Calu3 (cell line): ENCODE results near the gene ENG. TPM values are rescaled to one million over a fixed set of nuclear protein-coding genes. Genes with fewer than 3 reads are reported as not detected.

Source experiments
- BruUV-seq: library from RNA; stranded (reverse); fragments of 400-500 nt; replicated peaks from 2 replicates; lab custom pipeline; 2021; lab: Mats Ljungman, UMichigan
- CTCF ChIA-PET: fragments of 300-600 bp; sonication (Branson Sonifier 250); formaldehyde crosslinking; loops from one replicate; lab custom pipeline; 2022; ENCODE audit warnings: antibody characterized with exemption; lab: Charles Lee
- DNase-seq: peaks from one replicate; pipeline ENCODE4 v3.0.0; 2022
- H3K27ac Mint-ChIP-seq: one replicate; pipeline ENCODE4 v1.8.0; 2022; ENCODE audit warnings: mixed read lengths; ENCODE audit not compliant: unreplicated experiment
- H3K27me3 Mint-ChIP-seq: one replicate; pipeline ENCODE4 v1.8.0; 2022; ENCODE audit warnings: mixed read lengths; ENCODE audit not compliant: unreplicated experiment
- H3K36me3 Mint-ChIP-seq: one replicate; pipeline ENCODE4 v1.8.0; 2022; ENCODE audit warnings: mild to moderate bottlenecking, moderate library complexity, mixed read lengths; ENCODE audit not compliant: insufficient read depth, unreplicated experiment
- H3K4me1 Mint-ChIP-seq: one replicate; pipeline ENCODE4 v1.8.0; 2022; ENCODE audit warnings: mild to moderate bottlenecking, low read depth, mixed read lengths; ENCODE audit not compliant: unreplicated experiment
- H3K4me3 Mint-ChIP-seq: one replicate; pipeline ENCODE4 v1.8.0; 2022; ENCODE audit warnings: mild to moderate bottlenecking, low read depth, moderate library complexity, mixed read lengths; ENCODE audit not compliant: unreplicated experiment
- H3K9me3 Mint-ChIP-seq: one replicate; pipeline ENCODE4 v1.8.0; 2022; ENCODE audit warnings: low read depth, mixed read lengths; ENCODE audit not compliant: unreplicated experiment
- intact Hi-C: fragments of 100-400 bp; cut with micrococcal nuclease; formaldehyde crosslinking; loops from one replicate; pipeline ENCODE4 v1.10.0; 2022; ENCODE audit not compliant: unreplicated experiment
- total RNA-seq: library from RNA; stranded (reverse); gene quantifications from 2 replicates; pipeline ENCODE4 v1.2.3, GENCODE V29; 2022
- TF ChIP-seq, protein P1 (sequence below): fragments of 200-600 bp; IDR thresholded peaks from one replicate; pipeline ENCODE4 v1.8.0; 2022; ENCODE audit warnings: antibody characterized with exemption; ENCODE audit not compliant: unreplicated experiment

The ENG gene
- total RNA-seq, 1 experiment from 2014 or later: not detected

DNA sequence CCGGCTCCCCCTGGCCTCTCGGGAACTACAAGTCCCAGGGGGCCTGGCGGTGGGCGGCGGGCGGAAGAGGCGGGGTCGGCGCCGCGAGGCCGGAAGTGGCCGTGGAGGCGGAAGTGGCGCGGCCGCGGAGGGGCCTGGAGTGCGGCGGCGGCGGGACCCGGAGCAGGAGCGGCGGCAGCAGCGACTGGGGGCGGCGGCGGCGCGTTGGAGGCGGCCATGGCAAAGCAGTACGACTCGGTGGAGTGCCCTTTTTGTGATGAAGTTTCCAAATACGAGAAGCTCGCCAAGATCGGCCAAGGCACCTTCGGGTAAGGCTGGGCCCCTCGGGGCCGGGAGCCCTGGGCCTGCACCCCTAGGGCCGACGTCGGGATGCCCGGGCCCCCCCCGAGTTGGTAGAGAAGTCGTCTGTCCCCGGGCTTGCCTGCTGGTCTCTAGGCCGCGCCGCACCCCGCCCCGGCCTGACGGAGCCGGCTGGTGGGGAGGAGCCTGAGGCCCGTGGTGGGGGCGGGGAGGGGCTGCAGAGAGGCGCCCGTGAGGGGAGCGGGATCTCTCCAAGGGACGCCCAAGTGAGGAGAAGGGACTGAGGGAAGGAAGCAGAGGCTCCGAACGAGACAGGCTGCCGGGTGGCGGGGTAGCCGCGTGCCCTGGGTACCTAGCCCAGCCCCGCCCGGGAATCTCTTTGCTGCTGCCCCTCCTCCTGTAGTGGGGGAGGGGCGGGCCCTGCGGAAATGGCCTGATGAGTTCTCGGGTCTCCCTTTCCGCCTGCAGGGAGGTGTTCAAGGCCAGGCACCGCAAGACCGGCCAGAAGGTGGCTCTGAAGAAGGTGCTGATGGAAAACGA lies 68.3 kb downstream of the ENG start, which contains the start of gene CDK9:
Gene CDK9, plus strand, starts transcription at position 102 of the 840 bp plus-strand sequence. Its CDS starts 115 bp downstream, at position 217.
- TF ChIP-seq, protein P1, sequence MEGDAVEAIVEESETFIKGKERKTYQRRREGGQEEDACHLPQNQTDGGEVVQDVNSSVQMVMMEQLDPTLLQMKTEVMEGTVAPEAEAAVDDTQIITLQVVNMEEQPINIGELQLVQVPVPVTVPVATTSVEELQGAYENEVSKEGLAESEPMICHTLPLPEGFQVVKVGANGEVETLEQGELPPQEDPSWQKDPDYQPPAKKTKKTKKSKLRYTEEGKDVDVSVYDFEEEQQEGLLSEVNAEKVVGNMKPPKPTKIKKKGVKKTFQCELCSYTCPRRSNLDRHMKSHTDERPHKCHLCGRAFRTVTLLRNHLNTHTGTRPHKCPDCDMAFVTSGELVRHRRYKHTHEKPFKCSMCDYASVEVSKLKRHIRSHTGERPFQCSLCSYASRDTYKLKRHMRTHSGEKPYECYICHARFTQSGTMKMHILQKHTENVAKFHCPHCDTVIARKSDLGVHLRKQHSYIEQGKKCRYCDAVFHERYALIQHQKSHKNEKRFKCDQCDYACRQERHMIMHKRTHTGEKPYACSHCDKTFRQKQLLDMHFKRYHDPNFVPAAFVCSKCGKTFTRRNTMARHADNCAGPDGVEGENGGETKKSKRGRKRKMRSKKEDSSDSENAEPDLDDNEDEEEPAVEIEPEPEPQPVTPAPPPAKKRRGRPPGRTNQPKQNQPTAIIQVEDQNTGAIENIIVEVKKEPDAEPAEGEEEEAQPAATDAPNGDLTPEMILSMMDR: no peak
- no peaks in the 10 kb centered on the region for H3K9me3 Mint-ChIP-seq
- H3K4me1 Mint-ChIP-seq: no peaks in the 10 kb centered on the region
- peaks cover 60% of the 10 kb centered on the region for H3K36me3 Mint-ChIP-seq
- DNase-seq: peak; percentile 91
- H3K27ac Mint-ChIP-seq: peak within 1 kb of the TSS; percentile 56
- BruUV-seq: no TSS peak
- H3K27me3 Mint-ChIP-seq: no peaks in the 10 kb centered on the region
- CTCF ChIA-PET: interaction anchor here (0.6 to 1.3 kb wide), 3 partner anchors 40 to 131 kb away, joined by 3 to 8 read pairs (median 3); partner anchors contain the start of genes ST6GALNAC4 and TOR2A
- peak within 1 kb of the TSS; percentile 86 for H3K4me3 Mint-ChIP-seq
- intact Hi-C loops: no loop called here

DNA sequence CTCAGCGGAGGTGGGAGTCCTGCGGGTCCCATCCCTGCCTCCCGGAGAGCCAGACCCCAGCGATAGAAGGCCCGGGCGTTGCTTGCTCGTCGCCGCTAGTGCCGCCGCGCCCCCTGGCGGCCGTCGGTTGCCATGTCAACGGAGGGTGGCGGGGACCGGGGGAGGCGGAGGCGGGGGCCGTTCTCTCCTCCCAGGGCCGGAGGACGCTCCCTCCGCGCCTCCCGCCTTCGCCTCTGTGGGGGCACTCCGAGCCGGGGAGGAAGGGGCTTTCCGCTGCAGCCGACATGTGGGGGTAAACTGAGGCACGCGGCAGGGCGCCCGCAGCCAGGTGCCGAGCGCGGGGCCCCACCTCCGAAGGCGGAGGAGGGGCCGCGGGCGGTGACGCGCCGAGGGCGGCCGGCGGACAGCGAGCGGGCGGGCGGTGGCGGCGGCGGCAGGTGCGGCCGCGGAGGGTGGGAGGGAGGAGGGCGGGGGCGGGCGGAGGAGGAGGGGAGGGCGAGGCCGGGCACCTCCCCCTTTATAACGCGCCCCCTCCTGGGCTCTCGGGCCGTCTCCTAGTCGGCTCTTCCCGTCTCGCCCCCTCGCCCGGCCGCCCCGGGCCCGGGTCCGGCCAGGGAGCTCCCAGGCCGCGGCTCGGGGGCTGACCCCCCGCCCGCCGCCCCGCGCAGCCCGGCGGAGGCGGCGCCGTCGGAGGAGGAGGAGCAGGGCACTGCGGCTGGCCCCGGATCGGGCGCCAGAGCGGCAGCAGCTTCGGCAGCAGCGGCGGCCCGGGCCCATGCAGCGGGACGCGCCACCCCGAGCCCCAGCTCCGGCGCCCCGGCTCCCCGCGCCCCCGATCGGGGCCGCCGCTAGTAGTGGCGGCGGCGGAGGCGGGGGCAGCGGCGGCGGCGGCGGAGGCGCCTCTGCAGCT lies 69.2 kb downstream of the ENG start:
- TF ChIP-seq, protein P1: peak; percentile 88
- peak; percentile 82 for DNase-seq
- no peaks in the 10 kb centered on the region for H3K4me1 Mint-ChIP-seq
- H3K27me3 Mint-ChIP-seq: no peaks in the 10 kb centered on the region
- peak overlapping the region; percentile 56 for H3K27ac Mint-ChIP-seq
- H3K4me3 Mint-ChIP-seq: peak overlapping the region; percentile 86
- CTCF ChIA-PET: interaction anchor here (0.6 to 1.3 kb wide), 4 partner anchors 14 to 132 kb away, joined by 3 to 8 read pairs (median 4); partner anchors contain the start of genes ST6GALNAC4 and TOR2A
- no TSS peak for BruUV-seq
- intact Hi-C loops: no loop called here
- no peaks in the 10 kb centered on the region for H3K9me3 Mint-ChIP-seq
- H3K36me3 Mint-ChIP-seq: peaks cover 54% of the 10 kb centered on the region

DNA sequence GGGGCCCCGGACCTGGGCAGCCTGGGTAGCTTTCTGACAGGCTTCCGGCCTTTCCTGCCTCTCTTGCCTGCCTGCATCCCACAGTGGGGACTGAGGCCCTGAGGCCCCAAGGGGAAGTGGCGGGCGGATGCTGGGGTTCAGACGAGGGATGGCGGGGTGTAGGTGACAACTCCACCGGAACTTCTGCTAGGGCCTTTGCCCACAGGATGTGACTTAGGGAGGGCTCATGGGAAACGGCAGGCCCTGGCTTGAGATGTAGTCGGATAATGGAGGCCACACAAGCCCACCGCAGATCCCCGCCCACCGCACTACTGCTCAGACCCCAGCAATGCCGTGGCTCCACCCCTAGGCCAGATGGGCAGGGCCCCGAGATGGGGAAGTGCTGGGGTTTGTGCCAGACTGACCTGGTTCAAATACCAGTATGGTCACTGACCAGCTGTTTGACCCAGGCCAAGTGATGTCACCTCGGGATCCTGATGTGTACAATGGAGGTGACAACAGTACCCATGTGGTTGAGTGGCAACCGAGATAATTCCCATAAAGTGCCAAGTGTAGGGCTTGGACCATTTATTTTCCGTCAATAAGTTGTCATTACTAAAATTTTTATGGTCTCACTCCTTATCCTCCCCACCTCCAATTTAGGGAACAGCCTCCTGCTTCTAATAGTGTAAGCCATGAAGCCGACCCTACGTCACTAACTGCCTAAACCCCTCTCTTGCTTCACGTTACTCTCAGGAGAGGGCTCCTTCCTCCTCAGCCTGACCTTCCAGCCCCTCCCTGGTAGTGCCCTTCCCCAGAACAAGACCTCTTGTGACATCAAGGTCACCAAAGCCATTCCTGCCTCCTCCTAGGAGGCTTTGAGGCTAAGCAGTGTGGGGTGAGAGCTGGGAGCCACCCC lies 71.1 kb downstream of the ENG start:
- TF ChIP-seq, protein P1: no peak
- DNase-seq: no peak
- H3K9me3 Mint-ChIP-seq: no peaks in the 10 kb centered on the region
- intact Hi-C loops: no loop called here
- no TSS peak for BruUV-seq
- H3K4me3 Mint-ChIP-seq: no peak overlapping the region
- CTCF ChIA-PET: interaction anchor here (1.1 to 1.2 kb wide), 2 partner anchors 12 to 43 kb away, joined by 3 to 4 read pairs; no protein-coding TSS in a partner anchor
- no peaks in the 10 kb centered on the region for H3K27me3 Mint-ChIP-seq
- H3K4me1 Mint-ChIP-seq: no peaks in the 10 kb centered on the region
- H3K27ac Mint-ChIP-seq: no peak overlapping the region
- H3K36me3 Mint-ChIP-seq: peaks cover 37% of the 10 kb centered on the region
